OCI-LY7 (cell line): ENCODE measurements around the gene GABRR2.

Source experiments
- EZH2phosphoT487 ChIP-seq: fragments of 200-600 bp; sonication (generic); IDR thresholded peaks from 2 replicates; pipeline ENCODE4 v1.6.1; 2018; ENCODE audit warnings: low read depth, borderline replicate concordance, mild to moderate bottlenecking, mixed run types, antibody characterized with exemption, low read length, moderate library complexity, mixed read lengths
- TF ChIP-seq, protein P1 (sequence below): fragments of 200-600 bp; sonication (generic); conservative IDR thresholded peaks from 2 replicates; pipeline ENCODE4 v1.5.1; 2014; ENCODE audit warnings: mild to moderate bottlenecking, antibody characterized with exemption, low read length, moderate library complexity, mixed read lengths

- TF ChIP-seq, protein P1, sequence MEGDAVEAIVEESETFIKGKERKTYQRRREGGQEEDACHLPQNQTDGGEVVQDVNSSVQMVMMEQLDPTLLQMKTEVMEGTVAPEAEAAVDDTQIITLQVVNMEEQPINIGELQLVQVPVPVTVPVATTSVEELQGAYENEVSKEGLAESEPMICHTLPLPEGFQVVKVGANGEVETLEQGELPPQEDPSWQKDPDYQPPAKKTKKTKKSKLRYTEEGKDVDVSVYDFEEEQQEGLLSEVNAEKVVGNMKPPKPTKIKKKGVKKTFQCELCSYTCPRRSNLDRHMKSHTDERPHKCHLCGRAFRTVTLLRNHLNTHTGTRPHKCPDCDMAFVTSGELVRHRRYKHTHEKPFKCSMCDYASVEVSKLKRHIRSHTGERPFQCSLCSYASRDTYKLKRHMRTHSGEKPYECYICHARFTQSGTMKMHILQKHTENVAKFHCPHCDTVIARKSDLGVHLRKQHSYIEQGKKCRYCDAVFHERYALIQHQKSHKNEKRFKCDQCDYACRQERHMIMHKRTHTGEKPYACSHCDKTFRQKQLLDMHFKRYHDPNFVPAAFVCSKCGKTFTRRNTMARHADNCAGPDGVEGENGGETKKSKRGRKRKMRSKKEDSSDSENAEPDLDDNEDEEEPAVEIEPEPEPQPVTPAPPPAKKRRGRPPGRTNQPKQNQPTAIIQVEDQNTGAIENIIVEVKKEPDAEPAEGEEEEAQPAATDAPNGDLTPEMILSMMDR = no peak
- no peak for TF ChIP-seq EZH2phosphoT487
Measured at GRCh38 chr6:89217299-89217910, 97.7 kb downstream of the GABRR2 start, which contains the start of gene GABRR1.
